Activated T-cell treated with anti-CD3 and anti-CD28 coated beads, Interleukin-2, amount 50 U/mL, for 24 hours (primary cell): Measurements from ENCODE around the gene ZC2HC1B.
"Not testable (repeated sequence)": the region's sequence is repeated elsewhere in the genome, so short reads cannot be mapped to it uniquely, and the experiment has no call there.

Source experiments
- DNase-seq: peaks from one replicate; pipeline ENCODE4 v3.0.0-alpha.2; 2020
- H3K27ac Mint-ChIP-seq: 2 replicates; pipeline ENCODE4 v1.8.0; 2020; ENCODE audit warnings: mild to moderate bottlenecking, mixed read lengths
- H3K27me3 Mint-ChIP-seq: 2 replicates; pipeline ENCODE4 v1.8.0; 2020; ENCODE audit warnings: mixed read lengths
- H3K36me3 Mint-ChIP-seq: 2 replicates; pipeline ENCODE4 v1.8.0; 2020; ENCODE audit warnings: low read depth, mixed read lengths
- H3K4me1 Mint-ChIP-seq: 2 replicates; pipeline ENCODE4 v1.8.0; 2020; ENCODE audit warnings: low read depth, mixed read lengths
- H3K4me3 Mint-ChIP-seq: 2 replicates; pipeline ENCODE4 v1.8.0; 2020; ENCODE audit warnings: mild to moderate bottlenecking, moderate library complexity, mixed read lengths
- H3K9me3 Mint-ChIP-seq: 2 replicates; pipeline ENCODE4 v1.8.0; 2020; ENCODE audit warnings: mixed read lengths

Gene ZC2HC1B

GRCh38 chr6:143851706-143852105, 12.6 kb upstream of the ZC2HC1B start:
- H3K36me3 Mint-ChIP-seq = peaks cover 99% of the 10 kb centered on the region
- H3K4me3 Mint-ChIP-seq = not testable (repeated sequence)

GRCh38 chr6:143855057-143855456, 9.2 kb upstream of the ZC2HC1B start:
- not testable (repeated sequence) for H3K27ac Mint-ChIP-seq, H3K4me3 Mint-ChIP-seq, H3K27me3 Mint-ChIP-seq, DNase-seq
- H3K9me3 Mint-ChIP-seq = peaks cover 16% of the 10 kb centered on the region
- H3K36me3 Mint-ChIP-seq = peaks cover 100% of the 10 kb centered on the region
- peaks cover 49% of the 10 kb centered on the region for H3K4me1 Mint-ChIP-seq

More at GRCh38 chr6:143851706-143852105, 12.6 kb upstream of the ZC2HC1B start:
- not testable (repeated sequence) for H3K27me3 Mint-ChIP-seq, DNase-seq, H3K27ac Mint-ChIP-seq
- peaks cover 16% of the 10 kb centered on the region for H3K9me3 Mint-ChIP-seq
- H3K4me1 Mint-ChIP-seq = peaks cover 64% of the 10 kb centered on the region

- H3K27ac Mint-ChIP-seq, H3K4me3 Mint-ChIP-seq, H3K27me3 Mint-ChIP-seq, DNase-seq: not testable (repeated sequence)
- H3K9me3 Mint-ChIP-seq = peaks cover 11% of the 10 kb centered on the region
- peaks cover 98% of the 10 kb centered on the region for H3K36me3 Mint-ChIP-seq
- peaks cover 43% of the 10 kb centered on the region for H3K4me1 Mint-ChIP-seq
These were observed 7.5 kb upstream of the ZC2HC1B start for GRCh38 chr6:143856762-143857161.

- Mint-ChIP-seq H3K36me3 (peaks cover 98% of the 10 kb centered on the region), H3K4me3 (no peak overlapping the region), H3K27ac (peak overlapping the region; percentile 81), H3K4me1 (peaks cover 34% of the 10 kb centered on the region), H3K27me3 (no peaks in the 10 kb centered on the region), H3K9me3 (peaks cover 6% of the 10 kb centered on the region)
- no peak for DNase-seq
These were observed 6.6 kb upstream of the ZC2HC1B start for GRCh38 chr6:143857651-143858050.

- no peak for DNase-seq
- Mint-ChIP-seq H3K36me3 (peaks cover 96% of the 10 kb centered on the region), H3K27me3 (no peaks in the 10 kb centered on the region), H3K4me3 (no peak overlapping the region), H3K9me3 (peaks cover under 1% of the 10 kb centered on the region), H3K27ac (peak overlapping the region; percentile 63), H3K4me1 (peaks cover 12% of the 10 kb centered on the region)
These were observed 4.2 kb upstream of the ZC2HC1B start for GRCh38 chr6:143859891-143860660.

- Mint-ChIP-seq H3K4me3 (no peak overlapping the region), H3K27me3 (no peaks in the 10 kb centered on the region), H3K27ac (no peak overlapping the region), H3K4me1 (no peaks in the 10 kb centered on the region), H3K36me3 (peaks cover 81% of the 10 kb centered on the region), H3K9me3 (peaks cover 4% of the 10 kb centered on the region)
- no peak for DNase-seq
These were observed 503 bp upstream of the ZC2HC1B start for GRCh38 chr6:143863771-143864170.

- Mint-ChIP-seq H3K27ac (no peak overlapping the region), H3K36me3 (peaks cover 47% of the 10 kb centered on the region), H3K4me3 (no peak overlapping the region), H3K27me3 (no peaks in the 10 kb centered on the region), H3K4me1 (peaks cover 5% of the 10 kb centered on the region), H3K9me3 (peaks cover 4% of the 10 kb centered on the region)
- DNase-seq = no peak
These were observed 3.0 kb downstream of the ZC2HC1B start for GRCh38 chr6:143867236-143867635.

GRCh38 chr6:143868808-143869207, 4.5 kb downstream of the ZC2HC1B start:
- not testable (repeated sequence) for H3K27me3 Mint-ChIP-seq, H3K9me3 Mint-ChIP-seq, DNase-seq

GRCh38 chr6:143871202-143871730, 7.0 kb downstream of the ZC2HC1B start:
- Mint-ChIP-seq H3K36me3 (peaks cover 13% of the 10 kb centered on the region), H3K4me1 (peaks cover 10% of the 10 kb centered on the region)
- DNase-seq, H3K27me3 Mint-ChIP-seq, H3K9me3 Mint-ChIP-seq, H3K27ac Mint-ChIP-seq, H3K4me3 Mint-ChIP-seq: not testable (repeated sequence)

More at GRCh38 chr6:143868808-143869207, 4.5 kb downstream of the ZC2HC1B start:
- peaks cover 10% of the 10 kb centered on the region for H3K4me1 Mint-ChIP-seq
- H3K27ac Mint-ChIP-seq, H3K4me3 Mint-ChIP-seq: not testable (repeated sequence)
- H3K36me3 Mint-ChIP-seq = peaks cover 34% of the 10 kb centered on the region

- no peaks in the 10 kb centered on the region for H3K27me3 Mint-ChIP-seq
- DNase-seq = no peak
- H3K36me3 Mint-ChIP-seq = peaks cover 4% of the 10 kb centered on the region
- H3K4me3 Mint-ChIP-seq = no peak overlapping the region
- H3K9me3 Mint-ChIP-seq = peaks cover 7% of the 10 kb centered on the region
- H3K27ac Mint-ChIP-seq = no peak overlapping the region
- H3K4me1 Mint-ChIP-seq = peaks cover 10% of the 10 kb centered on the region
These were observed 7.9 kb downstream of the ZC2HC1B start for GRCh38 chr6:143872201-143872600.

- peaks cover 15% of the 10 kb centered on the region for H3K4me1 Mint-ChIP-seq
- DNase-seq, H3K4me3 Mint-ChIP-seq, H3K27me3 Mint-ChIP-seq, H3K27ac Mint-ChIP-seq, H3K9me3 Mint-ChIP-seq, H3K36me3 Mint-ChIP-seq: not testable (repeated sequence)
These were observed 9.3 kb downstream of the ZC2HC1B start for GRCh38 chr6:143873600-143873999.

GRCh38 chr6:143874503-143874902, 10.2 kb downstream of the ZC2HC1B start:
- H3K9me3 Mint-ChIP-seq = peaks cover 11% of the 10 kb centered on the region
- H3K36me3 Mint-ChIP-seq, H3K4me3 Mint-ChIP-seq, H3K27ac Mint-ChIP-seq, H3K27me3 Mint-ChIP-seq, DNase-seq: not testable (repeated sequence)
- H3K4me1 Mint-ChIP-seq = peaks cover 15% of the 10 kb centered on the region

GRCh38 chr6:143877584-143878271, 13.5 kb downstream of the ZC2HC1B start:
- no peak for DNase-seq
- Mint-ChIP-seq H3K36me3 (peaks cover 3% of the 10 kb centered on the region), H3K27me3 (no peaks in the 10 kb centered on the region), H3K4me3 (no peak overlapping the region), H3K9me3 (peaks cover 11% of the 10 kb centered on the region), H3K4me1 (peaks cover 7% of the 10 kb centered on the region), H3K27ac (peak overlapping the region; percentile 58)

GRCh38 chr6:143878272-143878760, 14.0 kb downstream of the ZC2HC1B start:
- H3K27me3 Mint-ChIP-seq = no peaks in the 10 kb centered on the region
- H3K4me3 Mint-ChIP-seq = no peak overlapping the region
- peaks cover 5% of the 10 kb centered on the region for H3K4me1 Mint-ChIP-seq
- H3K36me3 Mint-ChIP-seq = peaks cover 3% of the 10 kb centered on the region
- H3K9me3 Mint-ChIP-seq = peaks cover 11% of the 10 kb centered on the region
- peak overlapping the region; percentile 58 for H3K27ac Mint-ChIP-seq
- DNase-seq = no peak

- no peak overlapping the region for H3K27ac Mint-ChIP-seq
- H3K27me3 Mint-ChIP-seq = no peaks in the 10 kb centered on the region
- no peak for DNase-seq
- H3K36me3 Mint-ChIP-seq = peaks cover 3% of the 10 kb centered on the region
- peaks cover 11% of the 10 kb centered on the region for H3K9me3 Mint-ChIP-seq
- peaks cover 5% of the 10 kb centered on the region for H3K4me1 Mint-ChIP-seq
- no peak overlapping the region for H3K4me3 Mint-ChIP-seq
These were observed 16.1 kb downstream of the ZC2HC1B start for GRCh38 chr6:143880412-143880811.
